Caco-2 (cell line): ENCODE measurements around the gene KNDC1. TPM values are rescaled to one million over a fixed set of nuclear protein-coding genes. Genes with fewer than 3 reads are reported as not detected.

ENCODE experiments used
- BruUV-seq: library from RNA; stranded (reverse); fragments of 400-500 nt; replicated peaks from 2 replicates; lab custom pipeline; 2021; lab: Mats Ljungman, UMichigan
- CTCF ChIA-PET: fragments of 300-600 bp; sonication (Branson Sonifier 250); formaldehyde crosslinking; loops from one replicate; lab custom pipeline; 2022; ENCODE audit warnings: antibody characterized with exemption; lab: Charles Lee
- POLR2A ChIA-PET: fragments of 300-600 bp; sonication (Branson Sonifier 250); formaldehyde crosslinking; loops from one replicate; lab custom pipeline; 2022; ENCODE audit warnings: antibody characterized with exemption; lab: Charles Lee
- DNase-seq, 2 experiments: peaks; one replicate each; pipeline versions ENCODE4 v3.0.0 to v3.0.0-alpha.2; 2020 to 2022
- H3K27me3 ChIP-seq: replicated peaks from 2 replicates; pipeline ENCODE4 v1.6.0; 2011; ENCODE audit warnings: low read length; ENCODE audit not compliant: control insufficient read depth, insufficient read depth
- H3K36me3 ChIP-seq: 2 replicates; pipeline ENCODE4 v1.5.1; 2011; ENCODE audit warnings: low read length; ENCODE audit not compliant: control insufficient read depth, insufficient read depth
- H3K4me1 ChIP-seq: fragments of 250-450 bp; sonication (Bioruptor Pico); 2 replicates; pipeline ENCODE4 v1.5.1; 2020; ENCODE audit warnings: mild to moderate bottlenecking
- H3K4me3 ChIP-seq: 2 replicates; pipeline ENCODE4 v1.5.1; 2011; ENCODE audit warnings: low read depth, mild to moderate bottlenecking, control low read depth, low read length
- H3K9me3 ChIP-seq: fragments of 250-450 bp; sonication (Bioruptor Pico); 2 replicates; pipeline ENCODE4 v1.5.1; 2020; ENCODE audit warnings: mild to moderate bottlenecking, moderate library complexity
- H3K27ac Mint-ChIP-seq: one replicate; pipeline ENCODE4 v1.8.0; 2022; ENCODE audit warnings: mixed read lengths; ENCODE audit not compliant: unreplicated experiment
- H3K27me3 Mint-ChIP-seq: one replicate; pipeline ENCODE4 v1.8.0; 2022; ENCODE audit warnings: mixed read lengths; ENCODE audit not compliant: insufficient read depth, unreplicated experiment
- H3K36me3 Mint-ChIP-seq: one replicate; pipeline ENCODE4 v1.8.0; 2022; ENCODE audit warnings: mild to moderate bottlenecking, mixed read lengths; ENCODE audit not compliant: insufficient read depth, unreplicated experiment
- H3K4me1 Mint-ChIP-seq: one replicate; pipeline ENCODE4 v1.8.0; 2022; ENCODE audit warnings: low read depth, mixed read lengths; ENCODE audit not compliant: unreplicated experiment
- H3K4me3 Mint-ChIP-seq: one replicate; pipeline ENCODE4 v1.8.0; 2022; ENCODE audit warnings: mild to moderate bottlenecking, moderate library complexity, mixed read lengths; ENCODE audit not compliant: unreplicated experiment
- H3K9me3 Mint-ChIP-seq: one replicate; pipeline ENCODE4 v1.8.0; 2022; ENCODE audit warnings: mixed read lengths; ENCODE audit not compliant: unreplicated experiment
- CTCF ChIP-seq, 2 experiments: fragments of 200-600 bp in 1 of 2; IDR thresholded peaks; 1 replicate in 1 of 2; 2 replicates in 1 of 2; pipeline versions ENCODE4 v1.5.1 to v1.8.0; 2011 to 2022; ENCODE audit warnings: antibody characterized with exemption in 1 of 2, control low read depth in 1 of 2, inconsistent platforms in 1 of 2, low read depth in 1 of 2, low read length in 1 of 2, mild to moderate bottlenecking in 1 of 2, moderate library complexity in 1 of 2; ENCODE audit not compliant: insufficient read depth in 1 of 2, severe bottlenecking in 1 of 2, unreplicated experiment in 1 of 2
- intact Hi-C: fragments of 100-400 bp; cut with micrococcal nuclease; formaldehyde crosslinking; loops from one replicate; pipeline ENCODE4 v1.10.0; 2022; ENCODE audit not compliant: unreplicated experiment
- total RNA-seq: library from RNA; stranded (reverse); gene quantifications from 2 replicates; pipeline ENCODE4 v1.2.3, GENCODE V29; 2022

The KNDC1 gene
- total RNA-seq, 1 experiment from 2014 or later: 3.2 TPM

- H3K4me1 ChIP-seq: no peaks in the 10 kb centered on the region
- BruUV-seq: no TSS peak
- ChIA-PET POLR2A (no interaction called here), CTCF (no interaction called here)
- peaks cover 13% of the 10 kb centered on the region for H3K9me3 Mint-ChIP-seq
- no peaks in the 10 kb centered on the region for H3K4me1 Mint-ChIP-seq
- H3K36me3 Mint-ChIP-seq: no peaks in the 10 kb centered on the region
- no peak for DNase-seq
- no peak overlapping the region for H3K4me3 ChIP-seq
- no peak overlapping the region for H3K27ac Mint-ChIP-seq
- no peaks in the 10 kb centered on the region for H3K36me3 ChIP-seq
- intact Hi-C loops: no loop called here
- H3K9me3 ChIP-seq: peaks cover 4% of the 10 kb centered on the region
- no peak overlapping the region for H3K4me3 Mint-ChIP-seq
- no peak for TF ChIP-seq CTCF (IDR thresholded peaks at IDR 0.05; ENCODE audit: insufficient read depth in 1 of 2, low read depth in 1 of 2, low read length in 1 of 2, severe bottlenecking in 1 of 2, unreplicated experiment in 1 of 2)
- peaks cover 13% of the 10 kb centered on the region for H3K27me3 Mint-ChIP-seq
- H3K27me3 ChIP-seq: no peaks in the 10 kb centered on the region; the same call in 1 of the 2 replicates
Measured at GRCh38 chr10:133187906-133188681, 28.1 kb downstream of the KNDC1 start.

- Mint-ChIP-seq H3K27ac (no peak overlapping the region), H3K4me1 (no peaks in the 10 kb centered on the region), H3K27me3 (peaks cover 14% of the 10 kb centered on the region), H3K9me3 (peaks cover 25% of the 10 kb centered on the region), H3K36me3 (no peaks in the 10 kb centered on the region), H3K4me3 (no peak overlapping the region)
- DNase-seq: no peak
- ChIA-PET CTCF (no interaction called here), POLR2A (no interaction called here)
- Histone ChIP-seq H3K4me1 (no peaks in the 10 kb centered on the region), H3K36me3 (no peaks in the 10 kb centered on the region), H3K9me3 (peaks cover 4% of the 10 kb centered on the region), H3K27me3 (no peaks in the 10 kb centered on the region; the same call in 1 of the 2 replicates), H3K4me3 (no peak overlapping the region)
- BruUV-seq: no TSS peak
- intact Hi-C loops: no loop called here
- no peak for TF ChIP-seq CTCF (IDR thresholded peaks at IDR 0.05; ENCODE audit: insufficient read depth in 1 of 2, low read depth in 1 of 2, low read length in 1 of 2, severe bottlenecking in 1 of 2, unreplicated experiment in 1 of 2)
Measured at GRCh38 chr10:133189256-133189655, 29.2 kb downstream of the KNDC1 start.

- ChIA-PET POLR2A (no interaction called here), CTCF (no interaction called here)
- Histone ChIP-seq H3K4me1 (no peaks in the 10 kb centered on the region), H3K27me3 (no peaks in the 10 kb centered on the region), H3K4me3 (no peak overlapping the region), H3K36me3 (no peaks in the 10 kb centered on the region), H3K9me3 (peaks cover 6% of the 10 kb centered on the region)
- H3K4me3 Mint-ChIP-seq: no peak overlapping the region
- H3K27me3 Mint-ChIP-seq: peaks cover 16% of the 10 kb centered on the region
- H3K4me1 Mint-ChIP-seq: no peaks in the 10 kb centered on the region
- no peaks in the 10 kb centered on the region for H3K36me3 Mint-ChIP-seq
- no peak overlapping the region for H3K27ac Mint-ChIP-seq
- no peak for DNase-seq
- TF ChIP-seq CTCF (IDR thresholded peaks at IDR 0.05; ENCODE audit: insufficient read depth in 1 of 2, low read depth in 1 of 2, low read length in 1 of 2, severe bottlenecking in 1 of 2, unreplicated experiment in 1 of 2): no peak
- no TSS peak for BruUV-seq
- H3K9me3 Mint-ChIP-seq: peaks cover 27% of the 10 kb centered on the region
- intact Hi-C loops: no loop called here
Measured at GRCh38 chr10:133189726-133190125, 29.7 kb downstream of the KNDC1 start.
